GM21723 (cell line): ENCODE results near the gene LRMDA.
"Not testable (repeated sequence)": the region's sequence is repeated elsewhere in the genome, so short reads cannot be mapped to it uniquely, and the experiment has no call there.

ENCODE experiments used
- ATAC-seq: cut with Tn5 transposase; IDR thresholded peaks from one replicate; pipeline ENCODE4 v1.9.1; 2021; ENCODE audit warnings: mild to moderate bottlenecking, moderate library complexity; ENCODE audit not compliant: unreplicated experiment

The LRMDA gene

GRCh38 chr10:76479103-76479790 is 1047.8 kb downstream of the LRMDA start:
- ATAC-seq: no peak

- ATAC-seq: no peak
Observed at GRCh38 chr10:76481178-76481577, 1049.8 kb downstream of the LRMDA start.

- no peak for ATAC-seq
Observed at GRCh38 chr10:76487582-76487981, 1056.2 kb downstream of the LRMDA start.

- no peak for ATAC-seq
Observed at GRCh38 chr10:76488602-76489001, 1057.2 kb downstream of the LRMDA start.

- no peak for ATAC-seq
Observed at GRCh38 chr10:76491216-76491615, 1059.8 kb downstream of the LRMDA start.

- no peak for ATAC-seq
Observed at GRCh38 chr10:76492026-76492425, 1060.6 kb downstream of the LRMDA start.

GRCh38 chr10:76492678-76493472 is 1061.5 kb downstream of the LRMDA start:
- ATAC-seq: no peak

GRCh38 chr10:76497666-76498065 is 1066.2 kb downstream of the LRMDA start:
- ATAC-seq: no peak

GRCh38 chr10:76504823-76505222 is 1073.4 kb downstream of the LRMDA start:
- no peak for ATAC-seq

GRCh38 chr10:76509446-76509845 is 1078.0 kb downstream of the LRMDA start:
- ATAC-seq: no peak

- no peak for ATAC-seq
Observed at GRCh38 chr10:76514321-76514720, 1082.9 kb downstream of the LRMDA start.

GRCh38 chr10:76514869-76515268 is 1083.4 kb downstream of the LRMDA start:
- no peak for ATAC-seq

- ATAC-seq: no peak
Observed at GRCh38 chr10:76522547-76522946, 1091.1 kb downstream of the LRMDA start.

- ATAC-seq: no peak
Observed at GRCh38 chr10:76523246-76523645, 1091.8 kb downstream of the LRMDA start.

- no peak for ATAC-seq
Observed at GRCh38 chr10:76523791-76524351, 1092.4 kb downstream of the LRMDA start.

GRCh38 chr10:76526833-76527232 is 1095.4 kb downstream of the LRMDA start:
- not testable (repeated sequence) for ATAC-seq

- ATAC-seq: no peak
Observed at GRCh38 chr10:76540331-76540730, 1108.9 kb downstream of the LRMDA start.

GRCh38 chr10:76540786-76541185 is 1109.4 kb downstream of the LRMDA start:
- no peak for ATAC-seq

- no peak for ATAC-seq
Observed at GRCh38 chr10:76541852-76542251, 1110.4 kb downstream of the LRMDA start.

- no peak for ATAC-seq
Observed at GRCh38 chr10:76542307-76542930, 1111.0 kb downstream of the LRMDA start.

GRCh38 chr10:76543655-76544054 is 1112.2 kb downstream of the LRMDA start:
- no peak for ATAC-seq

- ATAC-seq: no peak
Observed at GRCh38 chr10:76544789-76545188, 1113.4 kb downstream of the LRMDA start.
